Right renal pelvis (tissue), 4 donors: ENCODE results near the gene H2AZ1. TPM values are rescaled to one million over a fixed set of nuclear protein-coding genes. Genes with fewer than 3 reads are reported as not detected.
A peak's percentile ranks its signal among the peaks of the same experiment; 100 is the strongest.
"Not testable (repeated sequence)": the region's sequence is repeated elsewhere in the genome, so short reads cannot be mapped to it uniquely, and the experiment has no call there.

Experiments used
- DNase-seq, 4 donors: peaks; one replicate each; pipeline ENCODE4 v3.0.0-alpha.2; 2013; ENCODE audit warnings: low read depth in 4 of 4, low spot score in 3 of 4, missing footprints in 1 of 4
- polyA plus RNA-seq, 4 donors: library from polyadenylated mRNA; unstranded; fragments of 120-200 nt; gene quantifications; one replicate each; pipeline ENCODE4 v1.2.1, GENCODE V29; 2013; ENCODE audit not compliant: insufficient read length in 4 of 4

Gene H2AZ1
- polyA plus RNA-seq: 100 to 1,000 TPM; 372 to 423 (median 387) TPM

GRCh38 chr4:99949999-99950912 is at the start of gene H2AZ1:
H2AZ1 (minus strand) TSS chr4:99950275; CDS start chr4:99950170, 105 bp downstream.
- DNase-seq: peak; percentile 93 to 99 (median 99)

- peak in 1 of 4 donors; percentile 3 for DNase-seq
Measured at GRCh38 chr4:99998062-99998867, 48.2 kb upstream of the H2AZ1 start.

- no peak for DNase-seq
Measured at GRCh38 chr4:99991741-99992140, 41.7 kb upstream of the H2AZ1 start.

DNA sequence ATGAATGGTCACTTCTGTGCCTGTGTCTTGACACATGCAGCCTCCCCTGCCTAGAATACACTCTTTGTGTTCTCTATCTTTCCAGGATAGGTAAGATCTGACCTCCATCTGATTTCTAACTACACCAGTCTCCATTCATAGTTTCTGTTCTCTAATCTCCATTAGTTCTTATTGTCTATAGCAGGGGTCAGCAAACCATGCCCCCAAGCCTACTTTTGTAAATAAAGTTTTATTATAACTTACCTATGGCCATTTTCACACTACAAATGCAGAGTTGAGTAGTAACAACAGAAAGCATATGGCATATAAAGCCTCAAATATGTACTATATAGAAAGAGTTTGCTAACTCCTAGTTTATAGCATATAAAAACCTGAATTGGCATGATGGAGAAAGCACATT is 37.6 kb upstream of the H2AZ1 start:
- DNase-seq: no peak

- no peak for DNase-seq
Measured at GRCh38 chr4:99986792-99987191, 36.7 kb upstream of the H2AZ1 start.

DNA sequence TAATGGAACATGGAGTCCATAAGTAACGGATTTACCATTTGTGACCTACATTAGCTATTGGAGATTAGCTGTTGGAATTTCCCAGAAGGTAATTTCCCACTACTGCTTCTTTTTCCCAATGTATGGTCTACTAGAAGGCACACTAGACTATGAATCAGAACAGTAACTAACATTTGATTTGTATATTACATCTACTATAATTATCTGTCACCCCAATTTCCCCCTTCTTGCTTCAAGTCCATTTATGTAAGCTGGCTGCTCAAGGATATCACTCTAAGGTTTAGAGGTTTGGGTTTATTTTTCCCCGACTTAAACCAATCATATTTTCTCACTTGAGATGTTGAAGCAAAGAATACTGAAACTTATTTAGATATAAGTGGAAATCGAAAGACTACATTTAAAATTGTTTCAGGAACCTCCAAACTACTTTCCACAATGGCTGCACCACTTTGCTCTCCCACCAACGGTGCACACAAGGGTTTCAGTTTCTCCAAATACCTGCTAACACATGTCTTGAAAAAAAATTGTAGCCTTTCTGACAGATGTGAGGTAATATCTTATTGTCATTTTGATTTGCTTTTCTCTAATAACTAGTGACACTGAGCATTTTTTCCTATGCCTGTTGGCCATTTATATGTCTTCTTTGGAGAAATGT is 33.3 kb upstream of the H2AZ1 start:
- no peak for DNase-seq

DNA sequence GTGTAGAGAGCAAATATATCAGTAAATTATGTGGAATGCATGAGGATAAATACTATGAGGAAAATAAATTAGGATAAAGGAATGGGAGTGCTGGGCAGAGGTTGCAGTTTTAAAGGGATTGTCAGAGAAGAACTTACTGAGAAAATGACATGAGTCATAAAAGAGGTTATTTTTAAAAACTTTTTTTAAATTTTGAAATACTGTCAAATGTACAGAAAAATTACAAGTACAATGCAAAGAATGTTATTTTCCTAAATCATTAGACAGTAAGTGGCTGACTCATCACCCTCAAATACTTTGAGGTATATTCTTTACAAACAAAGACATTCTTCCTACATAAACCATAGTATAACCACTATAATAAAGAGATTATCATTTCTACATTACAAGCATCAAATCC is 29.8 kb upstream of the H2AZ1 start:
- DNase-seq: no peak

GRCh38 chr4:99971453-99972111 is 21.5 kb upstream of the H2AZ1 start:
- no peak for DNase-seq

- no peak for DNase-seq
Measured at GRCh38 chr4:99968330-99968729, 18.3 kb upstream of the H2AZ1 start.

DNA sequence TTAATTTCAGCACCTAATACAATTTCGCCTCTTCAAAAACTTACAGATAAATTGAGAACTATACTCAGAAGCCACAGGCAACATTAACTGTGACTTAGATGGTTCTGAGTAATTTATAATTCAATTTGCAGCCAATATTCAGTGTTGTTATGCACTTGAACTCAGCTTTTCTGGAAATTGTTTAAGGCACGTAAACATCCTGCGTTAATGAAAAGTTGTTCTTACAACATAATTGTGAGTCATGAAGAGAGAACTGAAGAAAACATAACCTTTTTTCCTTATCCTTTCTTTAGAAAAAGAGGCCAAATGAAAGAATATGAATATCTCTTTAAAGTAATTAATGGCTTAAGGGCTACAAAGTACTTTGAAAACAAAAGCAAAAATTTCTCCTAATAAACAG is 16.6 kb upstream of the H2AZ1 start:
- no peak for DNase-seq

DNA sequence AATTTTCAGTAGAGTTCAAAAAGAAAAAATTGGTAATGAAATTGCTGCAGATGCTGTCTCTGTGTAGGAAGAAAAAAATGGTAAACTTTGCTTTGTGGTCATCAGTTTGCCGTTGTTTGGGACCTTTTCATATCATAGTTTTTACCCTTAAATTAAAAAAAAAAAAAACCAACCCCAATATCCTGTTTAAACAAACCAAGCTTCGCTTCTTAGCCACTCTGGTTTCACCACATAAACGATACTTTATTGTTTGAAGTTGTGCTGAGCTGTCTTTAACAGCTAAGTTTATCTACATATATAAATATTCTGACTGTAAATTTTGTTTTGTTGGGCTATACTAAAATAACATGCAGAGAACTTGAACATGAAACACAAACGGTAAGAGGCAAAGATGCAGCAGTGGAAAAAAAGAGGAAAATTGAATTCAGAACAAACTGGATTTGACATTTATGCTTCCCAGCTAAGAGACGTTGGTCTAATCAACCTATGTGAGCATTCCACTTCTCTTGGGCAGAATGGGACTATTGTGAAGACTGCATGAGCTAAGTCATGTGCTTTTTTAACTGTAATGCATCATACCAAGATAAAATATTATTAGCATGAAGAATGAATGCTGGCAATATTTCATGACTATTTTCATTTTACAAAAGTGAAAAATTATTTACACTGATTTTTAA is 15.7 kb upstream of the H2AZ1 start:
- no peak for DNase-seq

- DNase-seq: no peak
Measured at GRCh38 chr4:99965173-99965572, 15.1 kb upstream of the H2AZ1 start.

- no peak for DNase-seq
Measured at GRCh38 chr4:99961711-99962110, 11.6 kb upstream of the H2AZ1 start.

DNA sequence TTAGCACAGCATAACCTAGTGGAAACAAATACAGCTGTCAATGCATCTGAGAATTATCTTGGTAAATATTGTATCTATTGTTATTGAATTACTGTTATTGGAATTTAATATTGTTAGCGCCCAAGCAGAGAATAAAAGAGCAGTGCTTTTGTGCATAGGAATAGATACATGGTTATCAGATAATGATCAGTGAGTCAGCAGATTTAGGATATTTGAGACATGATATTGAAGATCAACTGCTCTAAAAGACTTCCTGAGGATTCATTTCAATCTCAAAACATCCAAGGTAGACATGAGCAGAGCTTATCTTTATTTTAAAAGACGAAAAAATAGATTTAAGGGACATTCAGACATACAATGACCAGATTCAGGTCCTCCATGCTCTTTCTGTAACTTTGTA is 10.6 kb upstream of the H2AZ1 start:
- DNase-seq: no peak

DNA sequence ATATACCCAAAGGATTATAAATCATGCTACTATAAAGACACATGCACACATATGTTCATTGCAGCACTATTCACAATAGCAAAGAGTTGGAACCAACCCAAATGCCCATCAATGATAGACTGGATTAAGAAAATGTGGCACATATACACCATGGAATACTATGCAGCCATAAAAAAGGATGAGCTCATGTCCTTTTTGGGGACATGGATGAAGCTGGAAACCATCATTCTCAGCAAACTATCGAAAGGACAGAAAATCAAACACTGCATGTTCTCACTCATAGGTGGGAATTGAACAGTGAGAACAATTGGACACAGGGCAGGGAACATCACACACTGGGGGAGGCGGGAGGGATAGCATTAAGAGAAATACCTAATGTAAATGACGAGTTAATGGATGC is 8.1 kb upstream of the H2AZ1 start:
- not testable (repeated sequence) for DNase-seq

DNA sequence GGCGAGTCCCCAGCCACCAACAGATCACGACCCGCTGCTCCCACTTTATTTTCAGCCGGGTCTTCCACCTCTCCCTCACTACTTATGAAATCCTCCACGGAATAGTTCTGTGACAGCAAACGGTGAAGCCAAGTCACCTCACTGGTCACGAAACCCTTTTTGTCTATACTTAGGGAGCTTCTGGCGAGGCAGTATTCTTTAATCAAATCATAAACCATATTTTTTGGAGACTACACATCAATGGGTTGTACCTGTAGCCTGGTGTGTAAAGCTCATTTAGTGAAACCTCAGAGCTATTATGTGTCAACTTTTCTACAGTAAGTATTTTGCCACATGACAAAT is 809 bp upstream of the H2AZ1 start:
- DNase-seq: no peak

GRCh38 chr4:99949034-99949998 is 759 bp downstream of the H2AZ1 start:
- DNase-seq: peak; percentile 86 to 93 (median 91)

- DNase-seq: no peak
Measured at GRCh38 chr4:99947608-99948007, 2.5 kb downstream of the H2AZ1 start.

- DNase-seq: no peak
Measured at GRCh38 chr4:99947190-99947578, 2.9 kb downstream of the H2AZ1 start.
